NCI-H1930 (cell line): ENCODE data around the gene GTF2H4.
"Not testable (repeated sequence)": the region's sequence is repeated elsewhere in the genome, so short reads cannot be mapped to it uniquely, and the experiment has no call there.

ENCODE experiments used
- DNase-seq, 2 experiments: peaks; one replicate each; lab custom pipeline; 2025; lab: John Stamatoyannopoulos, UW

Gene GTF2H4

DNA sequence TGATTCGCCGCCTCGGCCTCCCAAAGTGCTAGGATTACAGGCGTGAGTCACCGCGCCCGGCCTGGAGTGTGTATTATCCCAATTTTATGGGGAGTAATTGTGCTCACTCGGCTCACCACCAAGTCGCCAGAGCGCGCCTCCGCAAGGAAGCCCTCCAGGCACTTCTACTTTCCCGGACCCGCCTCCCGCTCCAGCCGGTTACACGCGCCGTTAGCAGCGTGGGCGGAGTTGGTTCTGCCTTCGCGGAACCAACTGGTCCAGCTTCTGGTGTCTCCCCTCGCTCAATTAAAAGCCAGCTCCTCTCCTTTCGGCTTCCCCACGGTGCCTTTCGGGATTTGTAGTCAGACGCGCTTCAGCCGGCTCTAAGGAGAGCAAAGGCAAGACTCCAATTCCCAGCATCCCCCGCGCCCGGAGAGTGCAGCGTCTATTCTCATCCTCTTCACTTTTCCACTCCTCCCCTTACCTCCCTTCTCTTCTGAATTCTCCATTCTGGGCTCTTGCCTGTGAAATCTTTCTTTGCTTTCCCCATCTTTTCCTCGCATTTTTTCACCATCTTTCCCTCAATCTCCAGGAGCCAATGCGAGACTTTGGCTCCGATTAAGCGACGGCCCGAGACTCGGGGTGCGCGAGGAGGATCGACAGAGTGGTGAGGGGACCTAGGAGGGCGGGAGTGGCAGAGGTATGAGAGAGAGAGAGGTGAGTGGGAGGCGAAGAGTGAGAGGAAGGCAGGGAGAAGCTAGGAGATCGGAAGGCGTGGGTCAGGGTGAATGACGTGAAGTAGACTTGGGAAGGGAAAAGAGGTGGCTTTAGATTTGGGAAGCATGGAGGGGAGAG, at the start of gene GTF2H4:
TSS of gene GTF2H4 (plus strand) at position 450 of the 834 bp plus-strand sequence.
- DNase-seq = peak; percentile 97

DNA sequence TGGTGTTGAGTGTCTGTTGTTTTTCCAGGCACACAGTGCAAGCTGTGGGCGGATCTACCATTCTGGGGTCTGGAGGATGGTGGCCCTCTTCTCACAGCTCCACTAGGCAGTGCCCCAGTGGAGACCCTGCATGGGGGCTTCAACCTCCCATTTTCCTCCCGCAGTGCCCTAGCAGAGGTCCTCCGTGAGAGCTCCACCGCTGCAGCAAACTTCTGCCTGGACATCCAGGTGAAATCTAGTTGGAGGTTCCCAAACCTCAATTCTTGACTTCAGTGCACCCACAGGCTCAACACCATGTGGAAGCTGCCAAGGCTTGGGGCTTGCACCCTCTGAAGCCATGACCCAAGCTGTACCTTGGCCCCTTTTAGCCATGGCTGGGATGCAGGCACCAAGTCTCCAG, 48.3 kb upstream of the GTF2H4 start:
- not testable (repeated sequence) for DNase-seq

DNA sequence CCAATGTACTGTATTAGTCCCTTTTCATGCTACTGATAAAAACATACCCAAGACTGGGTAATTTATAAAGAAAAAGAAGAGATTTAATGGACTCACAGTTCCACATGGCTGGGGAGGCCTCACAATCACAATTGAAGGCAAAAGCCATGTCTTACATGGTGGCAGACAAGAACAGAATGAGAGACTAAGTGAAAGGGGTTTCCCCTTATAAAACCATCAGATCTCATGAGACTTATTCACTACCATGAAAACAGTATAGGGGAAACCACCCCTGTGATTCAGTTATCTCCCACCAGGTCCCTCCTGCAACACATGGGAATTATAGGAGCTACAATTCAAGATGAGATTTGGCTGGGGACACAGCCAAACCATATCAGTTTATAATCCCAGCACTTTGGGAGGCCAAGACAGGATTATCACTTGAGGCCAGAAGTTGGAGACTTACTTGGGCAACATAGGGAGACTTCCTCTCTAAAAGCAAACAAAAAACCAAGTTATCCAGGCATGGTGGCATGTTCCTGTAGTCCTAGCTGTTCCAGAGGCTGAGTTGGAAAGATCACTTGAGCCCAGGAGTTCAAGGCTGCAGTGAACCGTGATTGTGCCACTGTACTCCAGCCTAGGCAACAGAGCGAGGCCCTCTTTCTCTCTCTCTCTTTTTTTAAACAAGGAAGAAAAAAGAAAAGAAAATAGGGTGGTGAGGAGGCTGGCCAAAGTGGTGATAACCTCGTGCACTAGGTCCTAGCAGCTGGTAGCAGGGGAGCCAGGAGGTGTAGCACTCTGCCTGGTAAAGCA, 46.6 kb upstream of the GTF2H4 start:
- no peak for DNase-seq

DNA sequence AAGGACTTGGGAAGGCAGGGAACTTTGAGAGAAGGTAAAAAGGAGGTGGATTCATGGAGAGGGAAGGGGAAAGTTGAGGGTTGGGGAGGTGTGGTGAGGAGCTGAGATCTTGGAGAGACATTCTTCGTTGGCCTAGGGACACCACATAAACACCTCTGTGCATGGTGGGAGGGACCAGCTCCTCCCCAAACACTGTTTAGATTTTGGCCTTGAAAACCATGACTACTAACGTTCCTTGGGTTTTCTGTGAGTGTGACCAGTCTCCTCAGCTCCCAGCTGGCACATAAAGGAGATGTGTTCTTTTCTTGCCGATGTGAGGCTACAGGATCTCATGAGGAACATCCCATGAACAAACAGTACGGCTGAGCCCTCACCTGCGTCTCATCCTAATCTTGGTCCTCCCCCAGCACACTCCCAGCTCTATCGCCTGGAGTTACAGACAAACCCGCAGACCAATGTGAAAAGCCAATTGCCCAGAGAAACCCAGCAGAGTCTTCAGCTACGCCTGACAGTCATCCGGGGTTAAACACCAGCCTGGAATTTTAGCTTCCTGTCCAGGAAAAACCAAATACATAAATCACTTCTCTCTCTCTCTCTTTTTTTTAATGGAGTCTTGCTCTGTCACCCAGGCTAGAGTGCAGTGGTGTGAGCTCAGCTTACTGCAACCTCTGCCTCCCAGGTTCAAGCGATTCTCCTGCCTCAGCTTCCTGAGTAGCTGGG, 45.7 kb upstream of the GTF2H4 start:
- no peak for DNase-seq

DNA sequence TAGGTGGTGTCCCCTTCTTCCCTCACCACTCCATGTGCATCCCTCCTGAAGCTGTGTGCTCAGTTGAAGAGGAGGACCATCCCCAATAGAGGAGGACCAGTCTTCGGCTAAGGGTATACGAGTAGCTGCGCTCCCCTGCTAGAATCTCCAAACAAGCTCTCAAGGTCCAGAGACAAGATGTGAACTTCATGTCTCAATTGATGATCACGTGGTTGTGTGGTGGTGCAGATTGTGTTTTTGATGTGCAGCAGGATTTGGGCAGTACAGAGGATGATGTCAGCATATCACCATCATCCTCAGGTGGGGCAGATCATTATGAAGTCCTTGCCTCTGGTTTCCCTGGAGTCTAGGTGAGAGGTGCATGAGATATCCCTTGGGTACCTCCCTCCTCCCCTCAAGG, 43.7 kb upstream of the GTF2H4 start:
- DNase-seq = no peak

DNA sequence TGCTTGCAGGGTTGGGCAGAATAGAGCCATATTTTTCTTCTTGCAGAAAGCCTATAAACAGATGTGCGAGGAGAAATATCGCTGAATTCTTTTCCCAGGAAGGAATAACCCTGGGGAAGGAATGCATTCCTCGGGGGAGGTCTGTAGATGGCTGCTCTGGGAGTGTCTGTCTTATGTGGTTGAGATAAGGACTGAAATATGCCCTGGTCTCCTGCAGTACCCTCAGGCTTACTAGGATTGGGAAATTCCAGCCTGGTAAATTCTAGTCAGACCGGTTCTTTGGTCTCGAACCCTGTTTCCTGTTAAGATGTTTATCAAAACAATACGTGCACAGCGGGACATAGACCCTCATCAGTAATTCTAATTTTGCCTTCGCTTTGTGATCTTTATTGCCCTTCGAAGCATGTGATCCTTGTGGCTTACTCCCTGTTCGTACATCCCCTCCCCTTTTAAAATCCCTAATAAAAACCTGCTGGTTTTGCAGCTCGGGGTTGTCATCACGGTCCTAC, 38.7 kb upstream of the GTF2H4 start:
- not testable (repeated sequence) for DNase-seq

- no peak for DNase-seq
These were observed 37.5 kb upstream of the GTF2H4 start for GRCh38 chr6:30870546-30870945.

- no peak for DNase-seq
These were observed 36.3 kb upstream of the GTF2H4 start for GRCh38 chr6:30871592-30872183.

- no peak for DNase-seq
These were observed 34.8 kb upstream of the GTF2H4 start for GRCh38 chr6:30873137-30873640.

GRCh38 chr6:30873795-30874194, 34.2 kb upstream of the GTF2H4 start:
- not testable (repeated sequence) for DNase-seq

- peak; percentile 43 to 51 for DNase-seq
These were observed 32.6 kb upstream of the GTF2H4 start for GRCh38 chr6:30875244-30876038.

- DNase-seq = no peak
These were observed 31.8 kb upstream of the GTF2H4 start for GRCh38 chr6:30876039-30876730.

DNA sequence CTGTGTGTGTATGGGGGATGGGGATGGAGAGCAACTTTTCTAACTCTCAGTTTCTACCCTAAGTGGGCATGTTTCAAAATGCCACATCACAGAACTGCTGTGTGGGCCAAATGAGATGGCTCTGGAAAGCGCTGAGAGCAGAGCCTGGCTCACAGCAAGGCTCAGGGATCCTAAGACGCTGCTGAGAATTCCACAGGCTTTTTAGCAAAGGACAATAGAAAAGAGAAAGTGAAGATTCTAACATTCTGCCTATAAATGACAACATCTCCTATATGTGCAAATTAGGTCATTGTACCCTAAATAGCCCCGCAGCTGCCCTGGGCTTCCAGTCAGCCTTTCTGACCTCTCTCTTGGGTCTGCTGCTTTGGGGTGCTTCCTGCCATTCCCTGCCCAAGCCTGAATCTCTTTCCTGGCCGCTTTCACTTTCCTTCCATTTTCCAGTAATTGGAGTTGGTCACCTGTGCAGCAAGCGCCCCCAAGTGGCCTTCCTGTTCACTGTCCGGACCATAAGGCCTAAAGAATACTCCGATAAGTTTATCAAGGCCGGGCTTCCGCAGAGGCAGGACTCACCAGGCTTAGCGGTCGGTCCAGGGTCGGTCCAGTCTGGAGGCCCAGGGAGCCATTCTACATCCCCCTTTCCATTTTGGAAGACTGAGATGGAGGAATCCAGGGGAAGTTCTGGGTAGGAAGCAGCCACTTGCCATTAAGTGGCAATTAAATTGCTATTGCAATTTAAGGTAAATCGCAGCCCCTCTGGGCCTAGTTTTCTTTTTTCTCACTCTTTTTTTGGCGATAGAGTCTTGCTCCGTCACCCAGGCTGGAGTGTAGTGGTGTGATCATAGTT, 30.4 kb upstream of the GTF2H4 start:
- DNase-seq = peak; percentile 67 to 74

GRCh38 chr6:30879684-30880427, 28.2 kb upstream of the GTF2H4 start:
- no peak for DNase-seq

- DNase-seq = peak in 1 of 2 experiments; percentile 53
These were observed 27.2 kb upstream of the GTF2H4 start for GRCh38 chr6:30880698-30881252.

- DNase-seq = no peak
These were observed 26.4 kb upstream of the GTF2H4 start for GRCh38 chr6:30881392-30882203.

- DNase-seq = no peak
These were observed 25.7 kb upstream of the GTF2H4 start for GRCh38 chr6:30882204-30882758.
